ENCODE data around the gene CBLN3. TPM values are rescaled to one million over a fixed set of nuclear protein-coding genes. Genes with fewer than 3 reads are reported as not detected.

CBLN3 gene
- total RNA-seq, 1 experiment from 2014 or later: 2.0 TPM

GRCh38 chr14:24439830-24440605 is 10.6 kb upstream of the CBLN3 start:
- H3K4me3 ChIP-seq (replicated peaks in 1 of 2; ENCODE audit: low read depth in 1 of 2, low read length in 2 of 2): no peak overlapping the region
- no peak overlapping the region for H3K27ac ChIP-seq (ENCODE audit: low read depth, low read length)
- peaks cover 5 to 17% of the 10 kb centered on the region in 2 experiments; a peak in 3 of 4 replicates for H3K4me1 ChIP-seq (ENCODE audit: control insufficient read depth in 1 of 2, insufficient read depth in 2 of 2, low read length in 2 of 2)
- ChIA-PET CTCF (interaction anchor here (3.6 kb wide), 1 partner anchor 8 kb away, joined by 42 read pairs; no protein-coding TSS in a partner anchor), POLR2A (interaction anchor here (3.2 kb wide), 1 partner anchor 9 kb away, joined by 31 read pairs; the partner anchor contains the start of genes CBLN3 and KHNYN), RAD21 (ENCODE audit: low non-redundant PET in 1 of 2, low total read pairs in 2 of 2, uncharacterized antibody in 2 of 2, unreplicated experiment in 2 of 2) (no interaction called here)
- no peak overlapping the region for H3K9ac ChIP-seq (ENCODE audit: low read length)
- ATAC-seq: no peak
- H3K27me3 ChIP-seq (ENCODE audit: insufficient read depth, low read length): no peaks in the 10 kb centered on the region
- TF ChIP-seq POLR2AphosphoS5 (IDR thresholded peaks at IDR 0.05; ENCODE audit: low read depth, low read length) (peak; percentile 47; the same call in 1 of the 2 replicates), TCF7L2 (IDR thresholded peaks at IDR 0.05; ENCODE audit: borderline replicate concordance, extremely low read depth, insufficient read depth, insufficient read length) (no peak)
- no peaks in the 10 kb centered on the region for H3K9me2 ChIP-seq (ENCODE audit: insufficient read depth)
- no peak for DNase-seq (ENCODE audit: low read depth, low spot score)
- H3K9me3 ChIP-seq (ENCODE audit: control insufficient read depth in 1 of 2, insufficient read depth in 1 of 2, low read depth in 1 of 2, low read length in 2 of 2): no peaks in the 10 kb centered on the region
- no TSS peak for BruUV-seq (replicated peaks)
- peaks cover 12 to 29% of the 10 kb centered on the region in 2 experiments; a peak in 3 of 4 replicates for H3K36me3 ChIP-seq (ENCODE audit: control insufficient read depth in 1 of 2, insufficient read depth in 2 of 2, low read length in 2 of 2)
- intact Hi-C loops (cut with micrococcal nuclease): loop anchor here (10.0 kb wide), 1 partner anchor 225 kb away; the partner anchor contains the start of genes CHMP4A and MDP1
- H2AFZ ChIP-seq (ENCODE audit: low read depth, low read length, poor library complexity, severe bottlenecking): no peak overlapping the region
- H3K79me2 ChIP-seq (ENCODE audit: insufficient read depth, low read length): peaks cover 26% of the 10 kb centered on the region
- no peak overlapping the region for H3K4me2 ChIP-seq (ENCODE audit: low read length)
- H4K20me1 ChIP-seq (ENCODE audit: insufficient read depth): no peaks in the 10 kb centered on the region

DNA sequence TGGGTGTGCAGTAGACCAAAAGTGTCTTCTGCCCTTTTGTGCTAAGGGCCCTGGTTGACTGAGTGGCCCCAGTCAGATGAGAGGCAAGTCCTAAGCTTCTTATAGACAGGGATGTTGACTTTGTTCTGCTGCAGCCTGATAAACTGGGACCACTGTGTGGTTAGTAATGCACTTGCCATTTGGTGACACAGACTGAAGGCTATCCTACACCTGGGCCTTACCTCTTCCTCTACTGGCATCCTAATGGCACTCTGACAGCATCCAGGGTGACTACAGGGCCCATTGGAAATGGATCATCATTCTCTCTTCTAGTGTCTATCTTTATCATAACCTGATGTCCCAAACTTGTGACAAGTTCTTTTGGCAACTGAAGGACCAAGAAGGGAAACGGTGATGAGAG is 9.8 kb upstream of the CBLN3 start:
- intact Hi-C loops (cut with micrococcal nuclease): loop anchor here (10.0 kb wide), 1 partner anchor 224 kb away; the partner anchor contains the start of genes CHMP4A and MDP1
- Histone ChIP-seq H3K9me2 (ENCODE audit: insufficient read depth) (no peaks in the 10 kb centered on the region), H2AFZ (ENCODE audit: low read depth, low read length, poor library complexity, severe bottlenecking) (no peak overlapping the region), H4K20me1 (ENCODE audit: insufficient read depth) (no peaks in the 10 kb centered on the region), H3K27me3 (ENCODE audit: insufficient read depth, low read length) (no peaks in the 10 kb centered on the region), H3K9ac (ENCODE audit: low read length) (no peak overlapping the region), H3K4me2 (ENCODE audit: low read length) (no peak overlapping the region), H3K27ac (ENCODE audit: low read depth, low read length) (no peak overlapping the region), H3K4me1 (ENCODE audit: control insufficient read depth in 1 of 2, insufficient read depth in 2 of 2, low read length in 2 of 2) (peaks cover 5 to 17% of the 10 kb centered on the region in 2 experiments; a peak in 3 of 4 replicates), H3K36me3 (ENCODE audit: control insufficient read depth in 1 of 2, insufficient read depth in 2 of 2, low read length in 2 of 2) (peaks cover 12 to 29% of the 10 kb centered on the region in 2 experiments; a peak in 3 of 4 replicates), H3K79me2 (ENCODE audit: insufficient read depth, low read length) (peaks cover 26% of the 10 kb centered on the region), H3K9me3 (ENCODE audit: control insufficient read depth in 1 of 2, insufficient read depth in 1 of 2, low read depth in 1 of 2, low read length in 2 of 2) (no peaks in the 10 kb centered on the region), H3K4me3 (replicated peaks in 1 of 2; ENCODE audit: low read depth in 1 of 2, low read length in 2 of 2) (no peak overlapping the region)
- ChIA-PET POLR2A (interaction anchor here (3.2 kb wide), 1 partner anchor 8 kb away, joined by 31 read pairs; the partner anchor contains the start of genes CBLN3 and KHNYN), CTCF (no interaction called here), RAD21 (ENCODE audit: low non-redundant PET in 1 of 2, low total read pairs in 2 of 2, uncharacterized antibody in 2 of 2, unreplicated experiment in 2 of 2) (no interaction called here)
- TF ChIP-seq SIN3A (IDR thresholded peaks at IDR 0.05; ENCODE audit: low read depth) (no peak), EGR1 (IDR thresholded peaks at IDR 0.05; ENCODE audit: low read depth) (no peak)
- BruUV-seq (replicated peaks): no TSS peak
- no peak for DNase-seq (ENCODE audit: low read depth, low spot score)
- no peak for ATAC-seq
